Fibroblast of lung (primary cell): ENCODE measurements around the gene AFTPH. TPM values are rescaled to one million over a fixed set of nuclear protein-coding genes. Genes with fewer than 3 reads are reported as not detected.

Experiments
- DNase-seq, 2 donors: peaks; one replicate each; pipeline versions ENCODE4 v3.0.0 to v3.0.0-alpha.2; 2010; ENCODE audit warnings: low read depth in 2 of 2
- H2AFZ ChIP-seq: 2 replicates; pipeline ENCODE4 v1.5.1; 2012; ENCODE audit warnings: low read length, control low read depth, inconsistent platforms
- H3K27ac ChIP-seq: 2 replicates; pipeline ENCODE4 v1.5.1; 2011; ENCODE audit warnings: low read length, control low read depth; ENCODE audit not compliant: insufficient read depth
- H3K27me3 ChIP-seq: 2 replicates; pipeline ENCODE4 v1.5.1; 2011; ENCODE audit warnings: mild to moderate bottlenecking, low read length; ENCODE audit not compliant: control insufficient read depth, insufficient read depth
- H3K36me3 ChIP-seq: 2 replicates; pipeline ENCODE4 v1.5.1; 2011; ENCODE audit warnings: low read length; ENCODE audit not compliant: control insufficient read depth, insufficient read depth
- H3K4me1 ChIP-seq: 2 replicates; pipeline ENCODE4 v1.5.1; 2011; ENCODE audit warnings: low read length; ENCODE audit not compliant: control insufficient read depth, insufficient read depth; ENCODE audit errors: extremely low read depth
- H3K4me2 ChIP-seq: 2 replicates; pipeline ENCODE4 v1.5.1; 2011; ENCODE audit warnings: low read length, control low read depth; ENCODE audit not compliant: insufficient read depth; ENCODE audit errors: extremely low read depth
- H3K4me3 ChIP-seq, 4 experiments: fragments of 200-600 bp in 1 of 4; sonication (generic) in 1 of 4; replicated peaks in 1 of 4; 2 replicates each; pipeline ENCODE4 v1.5.1; 2011 to 2016; ENCODE audit warnings: low read length in 4 of 4, low read depth in 3 of 4, mild to moderate bottlenecking in 3 of 4, control low read depth in 2 of 4, inconsistent platforms in 1 of 4, mixed read lengths in 1 of 4; ENCODE audit not compliant: insufficient read depth in 1 of 4; ENCODE audit errors: control extremely low read depth in 1 of 4
- H3K79me2 ChIP-seq: 2 replicates; pipeline ENCODE4 v1.5.1; 2012; ENCODE audit warnings: mild to moderate bottlenecking, low read length, inconsistent platforms; ENCODE audit not compliant: control insufficient read depth, insufficient read depth
- H3K9ac ChIP-seq: 2 replicates; pipeline ENCODE4 v1.5.1; 2011; ENCODE audit warnings: mild to moderate bottlenecking, low read length, control low read depth; ENCODE audit not compliant: insufficient read depth
- H3K9me3 ChIP-seq: 2 replicates; pipeline ENCODE4 v1.5.1; 2012; ENCODE audit warnings: low read depth, low read length; ENCODE audit not compliant: control insufficient read depth, insufficient read depth
- H4K20me1 ChIP-seq: 2 replicates; pipeline ENCODE4 v1.5.1; 2011; ENCODE audit warnings: low read length; ENCODE audit not compliant: control insufficient read depth, insufficient read depth; ENCODE audit errors: extremely low read depth
- EZH2 ChIP-seq: IDR thresholded peaks from 2 replicates; pipeline ENCODE4 v1.5.1; 2012; ENCODE audit warnings: low read length, control low read depth, mild to moderate bottlenecking; ENCODE audit errors: missing control alignments
- polyA plus RNA-seq, 2 donors: library from polyadenylated mRNA; depleted of rRNA in 1 of 2; stranded (reverse) in 1 of 2; unstranded in 1 of 2; fragments of >200 nt; gene quantifications; 2 replicates each; pipeline ENCODE4 v1.2.1, GENCODE V29; 2011 to 2012; ENCODE audit warnings: missing spikeins in 1 of 2
- total RNA-seq: library from RNA; depleted of rRNA; stranded (reverse); fragments of >200 nt; gene quantifications from 2 replicates; pipeline ENCODE4 v1.2.1, GENCODE V29; 2014
- TF ChIP-seq, protein P1 (sequence below), 2 donors: IDR thresholded peaks in 1 of 2; conservative IDR thresholded peaks in 1 of 2; 1 replicate in 1 of 2; 2 replicates in 1 of 2; pipeline ENCODE4 v1.5.1; 2011 to 2012; ENCODE audit warnings: low read length in 2 of 2, control low read depth in 1 of 2, inconsistent platforms in 1 of 2, low read depth in 1 of 2, mild to moderate bottlenecking in 1 of 2

The AFTPH gene
- total and polyA plus RNA-seq, 2 donors (not counting 1 experiment from before 2014, with no cell fraction given), result 15.8 to 43.3 TPM

DNA sequence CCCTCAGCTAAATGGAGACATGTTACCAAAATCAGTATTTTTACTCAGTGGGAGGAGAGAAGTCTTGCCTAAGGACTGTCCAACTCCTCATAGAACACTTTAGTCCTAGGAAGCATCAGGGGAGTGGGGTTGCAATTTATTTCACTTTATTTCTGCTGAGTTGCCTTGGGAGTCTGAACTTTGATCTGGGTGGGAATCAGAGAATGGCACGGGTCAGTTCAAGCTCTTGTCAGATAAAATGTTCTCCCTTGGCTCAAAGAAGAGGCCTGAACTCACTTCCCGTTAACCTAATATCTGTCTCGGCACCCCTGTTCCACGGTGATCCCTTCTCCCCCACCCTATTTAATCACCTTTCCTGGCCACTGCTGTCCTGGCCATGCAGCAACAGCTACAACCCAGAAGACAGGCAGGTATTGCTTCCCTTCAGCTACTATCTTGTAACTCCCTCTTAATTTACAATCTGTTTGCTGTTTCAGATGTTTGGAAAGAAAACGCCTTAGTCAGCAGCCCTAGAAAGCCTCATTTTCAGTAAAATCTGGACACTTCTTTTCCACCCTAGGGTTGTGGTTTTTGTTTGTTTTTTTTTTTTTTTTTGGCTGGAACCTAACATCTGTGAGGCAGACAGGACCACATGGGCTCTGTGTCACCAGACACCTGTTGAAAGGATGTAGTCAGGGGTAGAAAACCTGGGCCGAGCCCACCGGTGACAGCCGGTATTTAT, 77.1 kb downstream of the AFTPH start:
- no peaks in the 10 kb centered on the region for H3K36me3 ChIP-seq
- no peak overlapping the region for H3K9ac ChIP-seq
- H3K4me3 ChIP-seq, result no peak overlapping the region
- no peak overlapping the region for H3K4me2 ChIP-seq
- H3K4me1 ChIP-seq, result no peaks in the 10 kb centered on the region
- H4K20me1 ChIP-seq, result no peaks in the 10 kb centered on the region
- no peaks in the 10 kb centered on the region for H3K9me3 ChIP-seq
- TF ChIP-seq, protein P1, sequence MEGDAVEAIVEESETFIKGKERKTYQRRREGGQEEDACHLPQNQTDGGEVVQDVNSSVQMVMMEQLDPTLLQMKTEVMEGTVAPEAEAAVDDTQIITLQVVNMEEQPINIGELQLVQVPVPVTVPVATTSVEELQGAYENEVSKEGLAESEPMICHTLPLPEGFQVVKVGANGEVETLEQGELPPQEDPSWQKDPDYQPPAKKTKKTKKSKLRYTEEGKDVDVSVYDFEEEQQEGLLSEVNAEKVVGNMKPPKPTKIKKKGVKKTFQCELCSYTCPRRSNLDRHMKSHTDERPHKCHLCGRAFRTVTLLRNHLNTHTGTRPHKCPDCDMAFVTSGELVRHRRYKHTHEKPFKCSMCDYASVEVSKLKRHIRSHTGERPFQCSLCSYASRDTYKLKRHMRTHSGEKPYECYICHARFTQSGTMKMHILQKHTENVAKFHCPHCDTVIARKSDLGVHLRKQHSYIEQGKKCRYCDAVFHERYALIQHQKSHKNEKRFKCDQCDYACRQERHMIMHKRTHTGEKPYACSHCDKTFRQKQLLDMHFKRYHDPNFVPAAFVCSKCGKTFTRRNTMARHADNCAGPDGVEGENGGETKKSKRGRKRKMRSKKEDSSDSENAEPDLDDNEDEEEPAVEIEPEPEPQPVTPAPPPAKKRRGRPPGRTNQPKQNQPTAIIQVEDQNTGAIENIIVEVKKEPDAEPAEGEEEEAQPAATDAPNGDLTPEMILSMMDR (conservative IDR thresholded peaks at IDR 0.05 in 1 of 2, IDR thresholded peaks at IDR 0.05 in 1 of 2; ENCODE audit: low read depth in 1 of 2, low read length in 2 of 2), result no peak
- TF ChIP-seq EZH2, result no peak
- no peaks in the 10 kb centered on the region for H3K79me2 ChIP-seq
- H3K27me3 ChIP-seq, result peaks cover 20% of the 10 kb centered on the region
- H2AFZ ChIP-seq, result no peak overlapping the region
- H3K27ac ChIP-seq, result no peak overlapping the region
- DNase-seq, result peak in 1 of 2 donors; percentile 19

DNA sequence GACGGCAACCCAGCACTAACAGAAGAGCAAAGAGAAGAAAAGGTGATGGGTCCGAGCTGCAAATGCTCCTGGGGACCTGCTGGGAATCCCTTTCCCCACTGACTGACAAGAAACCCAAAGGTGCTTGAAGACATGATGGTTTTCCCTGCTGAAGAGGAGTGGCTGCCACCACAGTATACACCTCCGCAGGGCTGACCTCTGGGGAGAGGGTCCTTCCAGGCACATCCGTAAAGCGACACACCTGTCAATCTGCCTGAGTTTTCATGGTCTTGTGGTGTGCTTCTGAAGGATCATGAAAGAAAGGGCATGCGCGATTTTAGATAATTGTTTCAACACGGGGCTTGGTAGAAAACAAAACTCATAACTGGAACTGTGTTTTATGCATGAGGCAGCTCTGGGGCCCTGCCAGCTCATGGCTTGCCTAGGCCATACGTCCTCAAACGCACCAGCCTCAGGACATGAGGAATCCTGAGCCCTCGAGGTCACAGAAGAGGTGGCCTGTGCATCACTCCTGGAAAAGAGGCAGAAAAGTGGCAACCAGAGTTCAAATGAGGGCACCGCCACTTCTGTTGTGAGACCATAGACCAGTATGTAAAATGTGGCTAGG, 77.8 kb downstream of the AFTPH start:
- Histone ChIP-seq H3K4me1 (no peaks in the 10 kb centered on the region), H3K27ac (no peak overlapping the region), H3K4me3 (no peak overlapping the region), H4K20me1 (no peaks in the 10 kb centered on the region), H3K27me3 (peaks cover 20% of the 10 kb centered on the region), H3K36me3 (no peaks in the 10 kb centered on the region), H3K79me2 (no peaks in the 10 kb centered on the region), H3K9ac (no peak overlapping the region), H3K9me3 (no peaks in the 10 kb centered on the region), H2AFZ (no peak overlapping the region), H3K4me2 (no peak overlapping the region)
- TF ChIP-seq, protein P1 (conservative IDR thresholded peaks at IDR 0.05 in 1 of 2, IDR thresholded peaks at IDR 0.05 in 1 of 2; ENCODE audit: low read depth in 1 of 2, low read length in 2 of 2), result no peak
- TF ChIP-seq EZH2, result no peak
- DNase-seq, result no peak

DNA sequence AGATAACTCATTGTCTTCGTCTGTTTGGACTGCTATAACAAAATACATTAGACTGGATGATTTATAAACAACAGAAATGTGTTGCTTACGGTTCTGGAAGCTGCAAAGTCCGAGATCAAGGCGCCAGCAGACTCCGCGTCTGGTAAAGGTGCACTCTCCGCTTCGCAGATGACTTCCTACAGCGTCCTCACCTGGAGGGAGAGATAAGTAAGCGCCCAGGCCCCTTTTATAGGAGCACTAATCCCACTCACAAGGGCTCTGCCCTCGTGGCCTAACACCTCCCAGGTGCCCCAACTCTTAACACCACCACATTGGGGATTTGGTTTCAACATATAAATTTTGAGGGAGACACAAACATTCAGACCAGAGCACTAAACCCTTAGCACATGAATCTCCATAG, 78.3 kb downstream of the AFTPH start:
- no peak for DNase-seq

More for the DNA sequence above, 78.3 kb downstream of the AFTPH start:
- H3K27me3 ChIP-seq, result peaks cover 20% of the 10 kb centered on the region
- no peaks in the 10 kb centered on the region for H3K4me1 ChIP-seq
- H3K4me2 ChIP-seq, result no peak overlapping the region
- H3K9ac ChIP-seq, result no peak overlapping the region
- H3K9me3 ChIP-seq, result no peaks in the 10 kb centered on the region
- no peak for TF ChIP-seq EZH2
- TF ChIP-seq, protein P1 (conservative IDR thresholded peaks at IDR 0.05 in 1 of 2, IDR thresholded peaks at IDR 0.05 in 1 of 2; ENCODE audit: low read depth in 1 of 2, low read length in 2 of 2), result no peak
- H3K27ac ChIP-seq, result no peak overlapping the region
- H3K4me3 ChIP-seq, result no peak overlapping the region
- H3K36me3 ChIP-seq, result no peaks in the 10 kb centered on the region
- H2AFZ ChIP-seq, result no peak overlapping the region
- H3K79me2 ChIP-seq, result no peaks in the 10 kb centered on the region
- no peaks in the 10 kb centered on the region for H4K20me1 ChIP-seq
